IMR-90 (cell line): ENCODE results near the gene FAM227B. TPM values are rescaled to one million over a fixed set of nuclear protein-coding genes. Genes with fewer than 3 reads are reported as not detected.

Source experiments
- ATAC-seq: fragments of 200-7000 bp; cut with Tn5 transposase; 2 replicates; pipeline ENCODE4 v1.9.1; 2020; ENCODE audit warnings: low read depth, mild to moderate bottlenecking, moderate library complexity
- BruUV-seq: library from RNA; stranded (reverse); fragments of 400-500 nt; replicated peaks from 2 replicates; lab custom pipeline; 2021; lab: Mats Ljungman, UMichigan
- CTCF ChIA-PET: fragments of 300-600 bp; formaldehyde crosslinking; extraction: SDS; loops from one replicate; lab custom pipeline; 2021; ENCODE audit warnings: antibody characterized with exemption; lab: Yijun Ruan, JAX
- POLR2A ChIA-PET: fragments of 300-600 bp; sonication (Branson Sonifier 250); formaldehyde crosslinking; loops from one replicate; lab custom pipeline; 2022; ENCODE audit warnings: antibody characterized with exemption; ENCODE audit not compliant: unreplicated experiment; lab: Charles Lee
- DNase-seq: peaks from one replicate; pipeline ENCODE4 v3.0.0; 2013
- H2AFZ ChIP-seq: replicated peaks from 2 replicates; pipeline ENCODE3; 2013; ENCODE audit warnings: low read length, mild to moderate bottlenecking; ENCODE audit not compliant: poor library complexity
- H2AK5ac ChIP-seq: 2 replicates; pipeline ENCODE4 v1.6.1; 2013; ENCODE audit warnings: low read depth, low read length, inconsistent platforms
- H2AK9ac ChIP-seq: replicated peaks from 2 replicates; pipeline ENCODE3; 2013; ENCODE audit warnings: mild to moderate bottlenecking, low read depth, low read length, moderate library complexity; ENCODE audit not compliant: poor library complexity
- H2BK120ac ChIP-seq: 2 replicates; pipeline ENCODE4 v1.6.1; 2013; ENCODE audit warnings: low read depth, low read length, inconsistent platforms
- H2BK15ac ChIP-seq: 3 replicates; pipeline ENCODE4 v1.6.1; 2013; ENCODE audit warnings: low read depth, low read length, inconsistent platforms
- H2BK20ac ChIP-seq: 2 replicates; pipeline ENCODE4 v1.6.1; 2013; ENCODE audit warnings: low read depth, mild to moderate bottlenecking, inconsistent platforms, low read length, moderate library complexity
- H2BK5ac ChIP-seq: 2 replicates; pipeline ENCODE4 v1.6.1; 2013; ENCODE audit warnings: mild to moderate bottlenecking, low read depth, low read length, inconsistent platforms; ENCODE audit not compliant: poor library complexity, severe bottlenecking
- H3K14ac ChIP-seq: replicated peaks from 2 replicates; pipeline ENCODE4 v1.6.1; 2013; ENCODE audit warnings: low read depth, low read length, inconsistent platforms
- H3K18ac ChIP-seq: 2 replicates; pipeline ENCODE4 v1.6.1; 2013; ENCODE audit warnings: low read depth, low read length, control low read depth
- H3K23ac ChIP-seq: 2 replicates; pipeline ENCODE4 v1.6.1; 2013; ENCODE audit warnings: low read depth, low read length, inconsistent platforms
- H3K27ac ChIP-seq: 2 replicates; pipeline ENCODE4 v1.5.1; 2013; ENCODE audit warnings: mild to moderate bottlenecking, control low read depth, low read length; ENCODE audit not compliant: insufficient read depth
- H3K27me3 ChIP-seq: 2 replicates; pipeline ENCODE4 v1.6.1; 2013; ENCODE audit warnings: low read length; ENCODE audit not compliant: control insufficient read depth, insufficient read depth
- H3K36me3 ChIP-seq: 2 replicates; pipeline ENCODE4 v1.6.1; 2013; ENCODE audit warnings: low read length, mixed read lengths; ENCODE audit not compliant: control insufficient read depth, insufficient read depth
- H3K4ac ChIP-seq: 2 replicates; pipeline ENCODE4 v1.6.1; 2013; ENCODE audit warnings: low read depth, low read length, inconsistent platforms
- H3K4me1 ChIP-seq: 2 replicates; pipeline ENCODE4 v1.6.1; 2013; ENCODE audit warnings: low read length, mixed read lengths; ENCODE audit not compliant: control insufficient read depth, insufficient read depth
- H3K4me2 ChIP-seq: 2 replicates; pipeline ENCODE4 v1.6.1; 2013; ENCODE audit warnings: low read depth, mild to moderate bottlenecking, control low read depth, low read length, moderate library complexity
- H3K4me3 ChIP-seq: 2 replicates; pipeline ENCODE4 v1.5.1; 2013; ENCODE audit warnings: low read depth, mild to moderate bottlenecking, control low read depth, low read length, moderate library complexity; ENCODE audit not compliant: insufficient read depth
- H3K56ac ChIP-seq: 2 replicates; pipeline ENCODE4 v1.6.1; 2013; ENCODE audit warnings: low read length, inconsistent platforms; ENCODE audit not compliant: insufficient read depth; ENCODE audit errors: extremely low read depth
- H3K79me1 ChIP-seq, 2 experiments: 2 replicates each; pipeline ENCODE4 v1.6.1; 2013; ENCODE audit warnings: low read length in 2 of 2, inconsistent platforms in 1 of 2, low read depth in 1 of 2
- H3K9ac ChIP-seq: 2 replicates; pipeline ENCODE4 v1.6.1; 2013; ENCODE audit warnings: low read depth, low read length, control low read depth
- H3K9me1 ChIP-seq: 2 replicates; pipeline ENCODE4 v1.6.1; 2013; ENCODE audit warnings: low read length, inconsistent platforms; ENCODE audit not compliant: insufficient read depth
- H3K9me3 ChIP-seq: 2 replicates; pipeline ENCODE4 v1.6.1; 2013; ENCODE audit warnings: low read length; ENCODE audit not compliant: control insufficient read depth, insufficient read depth
- H4K20me1 ChIP-seq: 2 replicates; pipeline ENCODE4 v1.6.1; 2013; ENCODE audit warnings: low read length, inconsistent platforms; ENCODE audit not compliant: insufficient read depth
- H4K5ac ChIP-seq: 2 replicates; pipeline ENCODE4 v1.6.1; 2013; ENCODE audit warnings: mild to moderate bottlenecking, low read depth, low read length, control low read depth
- H4K8ac ChIP-seq, 2 experiments: 2 replicates each; pipeline ENCODE4 v1.6.1; 2013; ENCODE audit warnings: low read depth in 2 of 2, low read length in 2 of 2, control low read depth in 1 of 2, inconsistent platforms in 1 of 2
- H4K91ac ChIP-seq: 2 replicates; pipeline ENCODE4 v1.6.1; 2013; ENCODE audit warnings: low read depth, low read length, inconsistent platforms; ENCODE audit not compliant: insufficient read depth
- BHLHE40 ChIP-seq: fragments of 150-350 bp; IDR thresholded peaks from 2 replicates; pipeline ENCODE4 v1.6.1; 2016; ENCODE audit warnings: mild to moderate bottlenecking, low read depth, low read length
- CEBPB ChIP-seq: IDR thresholded peaks from 2 replicates; pipeline ENCODE4 v1.6.1; 2012; ENCODE audit warnings: low read depth, low read length, improper control_type of control experiment
- CHD1 ChIP-seq: IDR thresholded peaks from 2 replicates; pipeline ENCODE4 v1.6.1; 2012; ENCODE audit warnings: low read depth, low read length, improper control_type of control experiment
- FOS ChIP-seq: fragments of 150-350 bp; IDR thresholded peaks from 2 replicates; pipeline ENCODE4 v1.6.1; 2016; ENCODE audit warnings: low read depth, low read length
- MAZ ChIP-seq: IDR thresholded peaks from 2 replicates; pipeline ENCODE4 v1.6.1; 2012; ENCODE audit warnings: low read depth, mild to moderate bottlenecking, low read length, improper control_type of control experiment, moderate library complexity, borderline replicate concordance
- MXI1 ChIP-seq: IDR thresholded peaks from 2 replicates; pipeline ENCODE4 v1.6.1; 2012; ENCODE audit warnings: low read depth, mild to moderate bottlenecking, low read length, moderate library complexity, borderline replicate concordance
- NFE2L2 ChIP-seq: fragments of 150-350 bp; IDR thresholded peaks from 2 replicates; pipeline ENCODE4 v1.6.1; 2016; ENCODE audit warnings: low read depth, mild to moderate bottlenecking, low read length
- RCOR1 ChIP-seq: IDR thresholded peaks from 2 replicates; pipeline ENCODE4 v1.6.1; 2012; ENCODE audit warnings: mild to moderate bottlenecking, low read length, improper control_type of control experiment; ENCODE audit not compliant: insufficient replicate concordance
- RFX5 ChIP-seq: IDR thresholded peaks from 2 replicates; pipeline ENCODE4 v1.8.0; 2012; ENCODE audit warnings: low read depth, mild to moderate bottlenecking, low read length, moderate library complexity
- SMC3 ChIP-seq: fragments of 150-350 bp; IDR thresholded peaks from 2 replicates; pipeline ENCODE4 v1.6.1; 2016; ENCODE audit warnings: low read depth, mild to moderate bottlenecking, antibody characterized with exemption, low read length, moderate library complexity
- dilution Hi-C: fragments of 300-500 bp; cut with HindIII; formaldehyde crosslinking; loops from one replicate; pipeline ENCODE4 v1.14.3; 2018; ENCODE audit warnings: low sequenced_read_pairs; ENCODE audit not compliant: unreplicated experiment
- in situ Hi-C: fragments of 300-500 bp; cut with MboI; formaldehyde crosslinking; loops from 3 replicates; pipeline ENCODE4 v1.14.3; 2019; ENCODE audit warnings: low sequenced_read_pairs, inconsistent platforms, mixed read lengths
- intact Hi-C: fragments of 100-400 bp; cut with micrococcal nuclease; formaldehyde crosslinking; loops from 2 replicates; pipeline ENCODE4 v1.10.0; 2022
- polyA plus RNA-seq, 3 experiments: library from polyadenylated mRNA; depleted of rRNA; stranded (reverse); fragments of >200 nt; gene quantifications; 2 replicates each; pipeline ENCODE4 v1.2.3, GENCODE V29; 2012; ENCODE audit warnings: low replicate concordance in 1 of 3
- total RNA-seq: library from RNA; depleted of rRNA; stranded (reverse); fragments of >200 nt; gene quantifications from 2 replicates; pipeline ENCODE4 v1.2.3, GENCODE V29; 2012
- TF ChIP-seq, protein P1 (sequence below): fragments of 150-350 bp; IDR thresholded peaks from 2 replicates; pipeline ENCODE4 v1.6.1; 2016; ENCODE audit warnings: low read depth, mild to moderate bottlenecking, low read length, moderate library complexity, borderline replicate concordance
- TF ChIP-seq, protein P2 (sequence below): fragments of 150-350 bp; IDR thresholded peaks from 2 replicates; pipeline ENCODE4 v1.6.1; 2017; ENCODE audit warnings: mild to moderate bottlenecking, antibody characterized with exemption, low read length, low read depth

FAM227B gene
- total and polyA plus RNA-seq, 2 of the 4 experiments (the other 2 are of a cell fraction) = 1.8 to 3.0 TPM

DNA sequence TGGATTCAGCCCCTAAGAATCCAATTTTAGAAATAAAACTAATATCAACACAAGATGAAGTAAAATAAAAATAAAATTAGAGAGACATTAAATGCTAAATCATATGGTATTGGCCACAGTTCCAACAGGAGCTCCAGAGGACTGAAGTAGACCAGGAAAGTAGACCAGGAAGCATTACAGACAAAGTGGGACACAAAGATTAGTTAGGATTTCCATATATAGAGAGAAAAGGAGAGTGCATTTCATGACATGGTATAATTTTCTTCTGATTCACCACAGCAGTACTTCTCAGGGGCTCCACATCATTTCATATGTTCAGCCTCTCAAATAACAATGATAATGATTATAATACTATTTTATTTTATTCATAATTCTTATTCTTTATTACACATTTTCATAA, 179.3 kb downstream of the FAM227B start:
- Histone ChIP-seq H2AK5ac (no peak overlapping the region), H3K4ac (peak overlapping the region; percentile 52; the same call in 1 of the 2 replicates), H3K56ac (no peak overlapping the region; the same call in 1 of the 2 replicates), H3K27ac (peak overlapping the region; percentile 76; the same call in 1 of the 2 replicates), H2BK20ac (peak overlapping the region; percentile 13; the same call in 1 of the 2 replicates), H2BK120ac (peak overlapping the region; percentile 89; the same call in 1 of the 2 replicates), H2BK5ac (peak overlapping the region; percentile 96), H4K20me1 (peaks cover 8% of the 10 kb centered on the region), H3K4me3 (no peak overlapping the region), H3K79me1 (peaks cover 12 to 50% of the 10 kb centered on the region in 2 experiments), H4K8ac (peak overlapping the region; percentile 67 to 84; a peak in 3 of 4 replicates), H3K27me3 (no peaks in the 10 kb centered on the region), H3K4me2 (no peak overlapping the region), H3K4me1 (peaks cover 20% of the 10 kb centered on the region), H4K91ac (0 out of 2 replicates have a peak overlapping the region, but pooled peaks have one; percentile 46), H3K23ac (no peak overlapping the region), H3K9ac (no peak overlapping the region; the same call in 1 of the 2 replicates), H3K36me3 (peaks cover 19% of the 10 kb centered on the region), H2AK9ac (no peak overlapping the region), H2AFZ (no peak overlapping the region), H3K9me1 (peaks cover 11% of the 10 kb centered on the region), H3K14ac (no peak overlapping the region), H3K9me3 (no peaks in the 10 kb centered on the region), H4K5ac (no peak overlapping the region; the same call in 1 of the 2 replicates), H2BK15ac (0 out of 3 replicates have a peak overlapping the region, but pooled peaks have one; percentile 60), H3K18ac (peak overlapping the region; percentile 1; the same call in 1 of the 2 replicates)
- 0 out of 2 replicates have a peak, but pooled peaks have one; percentile 9 for ATAC-seq
- dilution Hi-C loops = no loop called here
- ChIA-PET CTCF (no interaction called here), POLR2A (no interaction called here)
- TF ChIP-seq RCOR1 (no peak), CEBPB (no peak), CHD1 (no peak), MXI1 (no peak), RFX5 (no peak), BHLHE40 (no peak), FOS (no peak), NFE2L2 (no peak), SMC3 (no peak), MAZ (no peak)
- TF ChIP-seq, protein P1, sequence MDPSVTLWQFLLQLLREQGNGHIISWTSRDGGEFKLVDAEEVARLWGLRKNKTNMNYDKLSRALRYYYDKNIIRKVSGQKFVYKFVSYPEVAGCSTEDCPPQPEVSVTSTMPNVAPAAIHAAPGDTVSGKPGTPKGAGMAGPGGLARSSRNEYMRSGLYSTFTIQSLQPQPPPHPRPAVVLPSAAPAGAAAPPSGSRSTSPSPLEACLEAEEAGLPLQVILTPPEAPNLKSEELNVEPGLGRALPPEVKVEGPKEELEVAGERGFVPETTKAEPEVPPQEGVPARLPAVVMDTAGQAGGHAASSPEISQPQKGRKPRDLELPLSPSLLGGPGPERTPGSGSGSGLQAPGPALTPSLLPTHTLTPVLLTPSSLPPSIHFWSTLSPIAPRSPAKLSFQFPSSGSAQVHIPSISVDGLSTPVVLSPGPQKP = no peak
- TF ChIP-seq, protein P2, sequence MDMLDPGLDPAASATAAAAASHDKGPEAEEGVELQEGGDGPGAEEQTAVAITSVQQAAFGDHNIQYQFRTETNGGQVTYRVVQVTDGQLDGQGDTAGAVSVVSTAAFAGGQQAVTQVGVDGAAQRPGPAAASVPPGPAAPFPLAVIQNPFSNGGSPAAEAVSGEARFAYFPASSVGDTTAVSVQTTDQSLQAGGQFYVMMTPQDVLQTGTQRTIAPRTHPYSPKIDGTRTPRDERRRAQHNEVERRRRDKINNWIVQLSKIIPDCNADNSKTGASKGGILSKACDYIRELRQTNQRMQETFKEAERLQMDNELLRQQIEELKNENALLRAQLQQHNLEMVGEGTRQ = no peak
- DNase-seq = no peak
- in situ Hi-C loops = no loop called here
- BruUV-seq = no TSS peak
- intact Hi-C loops = loop anchor here (5.0 kb wide), 1 partner anchor 561 kb away; no protein-coding TSS in a partner anchor
